GM12878 (cell line): Measurements from ENCODE around the gene NUAK1. TPM values are rescaled to one million over a fixed set of nuclear protein-coding genes. Genes with fewer than 3 reads are reported as not detected.

ENCODE experiments used
- ATAC-seq: fragments of 200-7000 bp; cut with Tn5 transposase; 3 replicates; pipeline ENCODE4 v1.9.1; 2020; ENCODE audit warnings: mild to moderate bottlenecking, moderate library complexity
- BruUV-seq: library from RNA; stranded (reverse); fragments of 400-500 nt; replicated peaks from 2 replicates; lab custom pipeline; 2021; lab: Mats Ljungman, UMichigan
- CTCF ChIA-PET: fragments of 300-600 bp; sonication (Branson Sonifier 250); formaldehyde crosslinking; extraction: SDS; loops from one replicate; lab custom pipeline; 2021; ENCODE audit warnings: inconsistent platforms; lab: Yijun Ruan, JAX
- POLR2A ChIA-PET: fragments of 350-600 bp; formaldehyde crosslinking; extraction: SDS; loops from one replicate; lab custom pipeline; 2021; ENCODE audit warnings: inconsistent platforms; lab: Charles Lee
- RAD21 ChIA-PET: fragments of 300-600 bp; sonication (Branson Sonifier 250); formaldehyde crosslinking; loops from one replicate; lab custom pipeline; 2023; ENCODE audit warnings: antibody characterized with exemption; ENCODE audit not compliant: unreplicated experiment; lab: Charles Lee
- SMC1A ChIA-PET: fragments of 300-600 bp; sonication (Branson Sonifier 250); formaldehyde crosslinking; loops from one replicate; lab custom pipeline; 2023; ENCODE audit not compliant: unreplicated experiment, uncharacterized antibody; lab: Charles Lee
- DNase-seq: peaks from one replicate; pipeline ENCODE4 v3.0.0-alpha.2; 2011; ENCODE audit warnings: low read depth, low spot score
- FAIRE-seq: peaks from 3 replicates; lab custom pipeline; 2011; peaks lifted over from hg19 to GRCh38; lab: Jason Lieb, UNC
- H2AFZ ChIP-seq: 2 replicates; pipeline ENCODE4 v1.6.0; 2011; ENCODE audit warnings: low read depth, low read length, control low read depth; ENCODE audit not compliant: control insufficient read depth
- H3K27ac ChIP-seq: 2 replicates; pipeline ENCODE4 v1.5.1; 2011; ENCODE audit warnings: control low read depth; ENCODE audit not compliant: control insufficient read depth, insufficient read depth
- H3K27me3 ChIP-seq, 2 experiments: replicated peaks in 1 of 2; 2 replicates each; pipeline versions ENCODE4 v1.6.0 to v1.6.1; 2011; ENCODE audit warnings: low read length in 1 of 2; ENCODE audit not compliant: control insufficient read depth in 2 of 2, insufficient read depth in 2 of 2
- H3K36me3 ChIP-seq, 2 experiments: 2 replicates each; pipeline ENCODE4 v1.5.1; 2011; ENCODE audit warnings: low read length in 1 of 2; ENCODE audit not compliant: control insufficient read depth in 2 of 2, insufficient read depth in 2 of 2
- H3K4me1 ChIP-seq: 2 replicates; pipeline ENCODE4 v1.6.1; 2011; ENCODE audit warnings: mild to moderate bottlenecking, low read length, moderate library complexity, mixed read lengths; ENCODE audit not compliant: control insufficient read depth, insufficient read depth
- H3K4me2 ChIP-seq: 2 replicates; pipeline ENCODE4 v1.6.0; 2011; ENCODE audit warnings: control low read depth; ENCODE audit not compliant: control insufficient read depth, insufficient read depth
- H3K4me3 ChIP-seq: fragments of 200-600 bp; sonication (generic); 2 replicates; pipeline ENCODE4 v1.5.1; 2016
- H3K79me2 ChIP-seq: 2 replicates; pipeline ENCODE4 v1.6.0; 2011; ENCODE audit warnings: low read length; ENCODE audit not compliant: control insufficient read depth, insufficient read depth
- H3K9ac ChIP-seq: 2 replicates; pipeline ENCODE4 v1.8.0; 2011; ENCODE audit warnings: low read length, control low read depth, mixed read lengths; ENCODE audit not compliant: control insufficient read depth, insufficient read depth
- H3K9me3 ChIP-seq: replicated peaks from 3 replicates; pipeline ENCODE4 v1.5.1; 2011; ENCODE audit warnings: mild to moderate bottlenecking, low read length; ENCODE audit not compliant: control insufficient read depth, insufficient read depth
- H4K20me1 ChIP-seq: 2 replicates; pipeline ENCODE4 v1.6.0; 2011; ENCODE audit not compliant: control insufficient read depth, insufficient read depth
- CREB1 ChIP-seq: IDR thresholded peaks from 2 replicates; pipeline ENCODE4 v1.6.1; 2012; ENCODE audit warnings: low read depth, mild to moderate bottlenecking, inconsistent platforms
- DPF2 ChIP-seq: fragments of 450-650 bp; IDR thresholded peaks from 2 replicates; pipeline ENCODE4 v1.6.1; 2017; ENCODE audit warnings: mild to moderate bottlenecking
- EP300 ChIP-seq, 2 experiments: fragments of 150-350 bp in 1 of 2; IDR thresholded peaks; 2 replicates each; pipeline ENCODE4 v1.6.1; 2011 to 2012; ENCODE audit warnings: low read depth in 2 of 2, low read length in 2 of 2, borderline replicate concordance in 1 of 2, improper control_type of control experiment in 1 of 2, inconsistent platforms in 1 of 2; ENCODE audit not compliant: control insufficient read depth in 1 of 2
- EZH2 ChIP-seq: IDR thresholded peaks from 2 replicates; pipeline ENCODE4 v1.6.1; 2012; ENCODE audit warnings: low read depth, mild to moderate bottlenecking, control low read depth, inconsistent platforms, low read length, borderline replicate concordance; ENCODE audit not compliant: control insufficient read depth
- IRF4 ChIP-seq: IDR thresholded peaks from 2 replicates; pipeline ENCODE4 v1.6.1; 2011; ENCODE audit warnings: low read depth, low read length
- NBN ChIP-seq: fragments of 450-650 bp; IDR thresholded peaks from 2 replicates; pipeline ENCODE4 v1.6.1; 2016
- NFYA ChIP-seq: IDR thresholded peaks from 2 replicates; pipeline ENCODE4 v1.6.1; 2011; ENCODE audit warnings: low read depth, mild to moderate bottlenecking, low read length, improper control_type of control experiment, borderline replicate concordance
- REST ChIP-seq: IDR thresholded peaks from 2 replicates; pipeline ENCODE4 v1.6.1; 2012; ENCODE audit warnings: mild to moderate bottlenecking, low read depth, low read length
- RFX5 ChIP-seq: IDR thresholded peaks from 2 replicates; pipeline ENCODE4 v1.6.1; 2011; ENCODE audit warnings: low read depth, low read length, improper control_type of control experiment
- SIX5 ChIP-seq: IDR thresholded peaks from 2 replicates; pipeline ENCODE4 v1.6.1; 2011; ENCODE audit warnings: mild to moderate bottlenecking, low read depth, low read length, moderate library complexity; ENCODE audit not compliant: severe bottlenecking
- SUPT20H ChIP-seq: IDR thresholded peaks from 2 replicates; pipeline ENCODE4 v1.6.1; 2011; ENCODE audit warnings: low read depth, mild to moderate bottlenecking, low read length, moderate library complexity, borderline replicate concordance; ENCODE audit not compliant: control insufficient read depth
- TARDBP ChIP-seq: IDR thresholded peaks from 2 replicates; pipeline ENCODE4 v1.6.1; 2016; ENCODE audit warnings: borderline replicate concordance
- TCF3 ChIP-seq: IDR thresholded peaks from 2 replicates; pipeline ENCODE4 v1.6.1; 2012; ENCODE audit warnings: low read depth, mild to moderate bottlenecking, low read length, borderline replicate concordance; ENCODE audit not compliant: insufficient read depth
- WGBS: methylation state at CpG from one replicate; pipeline ENCODE4 v1.1.6; 2016; ENCODE audit warnings: low lambda C conversion rate; ENCODE audit not compliant: insufficient replicate concordance, insufficient coverage; ENCODE audit errors: missing lambda C conversion rate; 5-methylcytosine and 5-hydroxymethylcytosine counted together
- in situ Hi-C: fragments of 300-500 bp; cut with MboI; formaldehyde crosslinking; loops from 9 replicates; pipeline ENCODE4 v1.14.3; 2018; ENCODE audit warnings: mixed read lengths
- intact Hi-C: fragments of 100-400 bp; cut with micrococcal nuclease; formaldehyde crosslinking; loops from one replicate; pipeline ENCODE4 v1.14.2; 2022; ENCODE audit not compliant: unreplicated experiment
- polyA plus RNA-seq, 11 experiments: library from polyadenylated mRNA; depleted of rRNA in 4 of 11; unstranded in 6 of 11; stranded (reverse) in 5 of 11; fragments of >200 nt; fragmentation: Nextera tagmentation in 4 of 11; fragmentation: Illumina TruSeq in 1 of 11; extraction: Ambion mirVana in 4 of 11; extraction: Trizol in 1 of 11; gene quantifications; 1 replicate in 1 of 11; 2 replicates in 10 of 11; pipeline versions ENCODE4 v1.2.1 to v1.2.3, GENCODE V29; 2011 to 2016; ENCODE audit warnings: inconsistent platforms in 2 of 11, missing spikeins in 2 of 11, low read depth in 1 of 11
- total RNA-seq, 4 experiments: library from RNA; depleted of rRNA in 3 of 4; stranded (reverse); fragments of >200 nt in 3 of 4; fragmentation: Illumina TruSeq in 1 of 4; extraction: Trizol in 1 of 4; gene quantifications; 2 replicates each; pipeline versions ENCODE4 v1.2.1 to v1.2.3, GENCODE V29; 2013 to 2021
- TF ChIP-seq, protein P1 (sequence below): IDR thresholded peaks from 2 replicates; pipeline ENCODE4 v1.6.1; 2011; ENCODE audit warnings: low read depth, mild to moderate bottlenecking, low read length, moderate library complexity, borderline replicate concordance; ENCODE audit errors: extremely low read depth
- TF ChIP-seq, protein P2 (sequence below), 3 experiments: IDR thresholded peaks in 2 of 3; conservative IDR thresholded peaks in 1 of 3; 2 replicates each; pipeline ENCODE4 v1.5.1; 2011; ENCODE audit warnings: low read depth in 3 of 3, low read length in 3 of 3, mild to moderate bottlenecking in 3 of 3, control low read depth in 2 of 3, moderate library complexity in 2 of 3, inconsistent platforms in 1 of 3, mixed read lengths in 1 of 3; ENCODE audit not compliant: control insufficient read depth in 2 of 3, insufficient read depth in 1 of 3; ENCODE audit errors: extremely low read depth in 1 of 3

NUAK1 gene
- total and polyA plus RNA-seq, 10 of the 15 experiments (the other 5 are each of a cell fraction or from before 2014, with no cell fraction given) = 0.03 to 0.42 (median 0.08) TPM; not detected in 2

GRCh38 chr12:106071686-106072085 is 67.1 kb downstream of the NUAK1 start:
- no peak for ATAC-seq
- Histone ChIP-seq H3K4me1 (no peaks in the 10 kb centered on the region; the same call in 1 of the 2 replicates), H3K27me3 (no peaks in the 10 kb centered on the region; a peak in 1 of 4 replicates), H2AFZ (no peak overlapping the region), H3K27ac (no peak overlapping the region), H3K4me3 (no peak overlapping the region), H3K79me2 (no peaks in the 10 kb centered on the region), H3K36me3 (no peaks in the 10 kb centered on the region), H4K20me1 (no peaks in the 10 kb centered on the region; the same call in 1 of the 2 replicates), H3K4me2 (no peak overlapping the region), H3K9ac (no peak overlapping the region), H3K9me3 (no peaks in the 10 kb centered on the region)
- no TSS peak for BruUV-seq
- ChIA-PET SMC1A (no interaction called here), RAD21 (no interaction called here), CTCF (no interaction called here), POLR2A (no interaction called here)
- DNase-seq = no peak
- 20% methylated on average over 4 of the region's 4 CpGs for WGBS
- no peak for FAIRE-seq
- in situ Hi-C loops = no loop called here
- intact Hi-C loops = no loop called here
- no peak for TF ChIP-seq RFX5
- no peak for TF ChIP-seq DPF2
- no peak for TF ChIP-seq NBN
- TF ChIP-seq TCF3 = no peak
- TF ChIP-seq, protein P1, sequence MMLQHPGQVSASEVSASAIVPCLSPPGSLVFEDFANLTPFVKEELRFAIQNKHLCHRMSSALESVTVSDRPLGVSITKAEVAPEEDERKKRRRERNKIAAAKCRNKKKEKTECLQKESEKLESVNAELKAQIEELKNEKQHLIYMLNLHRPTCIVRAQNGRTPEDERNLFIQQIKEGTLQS = no peak
- no peak for TF ChIP-seq NFYA
- no peak for TF ChIP-seq TARDBP
- TF ChIP-seq CREB1 = no peak
- TF ChIP-seq, protein P2, sequence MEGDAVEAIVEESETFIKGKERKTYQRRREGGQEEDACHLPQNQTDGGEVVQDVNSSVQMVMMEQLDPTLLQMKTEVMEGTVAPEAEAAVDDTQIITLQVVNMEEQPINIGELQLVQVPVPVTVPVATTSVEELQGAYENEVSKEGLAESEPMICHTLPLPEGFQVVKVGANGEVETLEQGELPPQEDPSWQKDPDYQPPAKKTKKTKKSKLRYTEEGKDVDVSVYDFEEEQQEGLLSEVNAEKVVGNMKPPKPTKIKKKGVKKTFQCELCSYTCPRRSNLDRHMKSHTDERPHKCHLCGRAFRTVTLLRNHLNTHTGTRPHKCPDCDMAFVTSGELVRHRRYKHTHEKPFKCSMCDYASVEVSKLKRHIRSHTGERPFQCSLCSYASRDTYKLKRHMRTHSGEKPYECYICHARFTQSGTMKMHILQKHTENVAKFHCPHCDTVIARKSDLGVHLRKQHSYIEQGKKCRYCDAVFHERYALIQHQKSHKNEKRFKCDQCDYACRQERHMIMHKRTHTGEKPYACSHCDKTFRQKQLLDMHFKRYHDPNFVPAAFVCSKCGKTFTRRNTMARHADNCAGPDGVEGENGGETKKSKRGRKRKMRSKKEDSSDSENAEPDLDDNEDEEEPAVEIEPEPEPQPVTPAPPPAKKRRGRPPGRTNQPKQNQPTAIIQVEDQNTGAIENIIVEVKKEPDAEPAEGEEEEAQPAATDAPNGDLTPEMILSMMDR (IDR thresholded peaks at IDR 0.05 in 2 of 3, conservative IDR thresholded peaks at IDR 0.05 in 1 of 3; ENCODE audit: control insufficient read depth in 2 of 3, extremely low read depth in 1 of 3, insufficient read depth in 1 of 3, low read depth in 3 of 3, low read length in 3 of 3) = no peak
- no peak for TF ChIP-seq IRF4
- TF ChIP-seq SIX5 = no peak
- TF ChIP-seq EZH2 = no peak
- no peak for TF ChIP-seq SUPT20H
- no peak for TF ChIP-seq REST
- TF ChIP-seq EP300 (IDR thresholded peaks at IDR 0.05; ENCODE audit: borderline replicate concordance in 1 of 2, control insufficient read depth in 1 of 2, low read depth in 2 of 2, low read length in 2 of 2) = no peak
